HG03064 (cell line): Measurements from ENCODE around the gene OR2V1.
"Not testable (repeated sequence)": the region's sequence is repeated elsewhere in the genome, so short reads cannot be mapped to it uniquely, and the experiment has no call there.

Experiments
- ATAC-seq: cut with Tn5 transposase; IDR thresholded peaks from one replicate; pipeline ENCODE4 v1.9.1; 2021; ENCODE audit warnings: low read depth; ENCODE audit not compliant: unreplicated experiment

OR2V1 gene

DNA sequence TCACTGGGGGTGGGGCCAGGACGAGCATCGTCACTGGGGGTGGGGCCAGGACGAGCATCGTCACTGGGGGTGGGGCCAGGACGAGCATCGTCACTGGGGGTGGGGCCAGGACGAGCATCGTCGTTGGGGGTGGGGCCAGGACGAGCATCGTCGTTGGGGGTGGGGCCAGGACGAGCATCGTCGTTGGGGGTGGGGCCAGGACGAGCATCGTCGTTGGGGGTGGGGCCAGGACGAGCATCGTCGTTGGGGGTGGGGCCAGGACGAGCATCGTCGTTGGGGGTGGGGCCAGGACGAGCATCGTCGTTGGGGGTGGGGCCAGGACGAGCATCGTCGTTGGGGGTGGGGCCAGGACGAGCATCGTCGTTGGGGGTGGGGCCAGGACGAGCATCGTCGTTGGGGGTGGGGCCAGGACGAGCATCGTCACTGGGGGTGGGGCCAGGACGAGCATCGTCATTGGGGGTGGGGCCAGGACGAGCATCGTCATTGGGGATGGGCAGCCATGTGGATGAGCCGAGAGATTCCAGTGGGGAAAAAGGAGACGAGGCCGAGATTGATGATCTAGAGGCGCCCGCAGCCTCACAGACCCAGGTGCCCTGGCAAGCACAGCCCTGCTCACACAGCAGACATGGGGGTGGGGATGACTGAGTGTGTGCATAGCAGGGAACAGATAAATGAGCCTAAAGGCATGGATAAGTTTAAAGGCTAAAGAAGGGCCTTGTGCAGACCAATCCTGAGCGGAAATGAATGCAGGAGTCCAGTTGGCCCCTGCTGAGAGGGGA is 30.0 kb upstream of the OR2V1 start:
- not testable (repeated sequence) for ATAC-seq

GRCh38 chr5:181160152-181160754 is 29.3 kb upstream of the OR2V1 start:
- ATAC-seq = no peak

DNA sequence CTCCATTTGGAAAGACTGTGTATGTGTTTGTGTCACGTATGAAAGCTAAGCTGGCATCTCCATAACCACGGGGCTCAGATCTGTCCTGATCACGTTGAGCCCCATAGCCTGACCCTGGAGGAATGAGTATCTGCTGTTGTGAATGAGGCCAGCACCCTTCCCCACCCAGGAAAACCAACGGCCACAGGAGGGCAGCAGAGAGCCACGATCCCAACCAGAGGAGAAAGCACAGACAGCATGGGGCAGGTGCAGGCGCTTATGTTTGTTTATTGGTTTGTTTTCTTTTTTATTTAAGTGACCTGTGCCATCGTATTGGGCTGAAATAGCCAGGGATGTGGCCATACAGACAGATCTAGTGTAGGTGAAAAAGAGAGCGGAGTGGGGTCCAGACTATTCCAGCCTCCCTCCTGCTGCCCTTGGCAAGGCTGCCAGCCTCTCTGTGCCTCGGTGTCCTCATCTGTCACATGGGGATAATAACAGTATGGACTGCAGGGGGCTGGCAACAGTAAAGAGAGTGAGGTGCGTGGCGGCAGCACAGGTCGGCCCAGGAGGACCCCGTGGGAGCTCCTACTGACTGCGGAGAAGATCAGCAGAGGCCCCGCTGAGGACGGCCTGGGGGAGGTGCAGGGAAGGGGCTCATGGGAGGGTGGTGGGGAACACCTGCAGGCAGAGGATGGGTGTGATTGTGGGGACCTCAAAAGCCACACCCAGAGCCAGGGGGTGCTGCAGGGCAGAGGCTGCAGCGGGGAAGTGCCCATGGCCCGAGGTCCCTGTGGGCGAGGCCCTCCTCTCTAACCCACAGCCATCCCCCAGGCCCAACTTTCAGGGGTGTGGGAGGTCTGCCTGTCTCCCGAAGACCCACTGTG is 28.6 kb upstream of the OR2V1 start:
- peak; percentile 83 for ATAC-seq

- ATAC-seq = no peak
Measured at GRCh38 chr5:181158869-181159268, 27.9 kb upstream of the OR2V1 start.

GRCh38 chr5:181156758-181157157 is 25.8 kb upstream of the OR2V1 start:
- ATAC-seq = no peak

DNA sequence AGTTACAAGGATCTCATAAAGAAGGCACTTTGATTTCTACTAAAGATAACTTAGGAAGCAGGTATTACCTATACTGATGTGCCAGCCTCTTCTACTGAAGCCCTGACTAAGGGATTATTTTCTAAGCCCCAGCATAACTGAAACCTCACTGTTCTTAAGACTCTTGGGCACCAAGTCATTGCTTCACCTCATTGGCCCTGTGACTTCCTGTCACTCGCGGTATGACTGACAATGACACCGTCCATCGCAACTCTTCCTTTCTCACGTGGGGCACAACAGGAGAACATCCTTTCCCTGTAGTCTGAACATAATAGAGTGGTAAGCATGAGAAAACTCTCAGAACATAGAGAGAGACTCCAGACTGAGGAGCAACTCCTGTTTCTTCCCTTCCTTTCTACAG is 22.8 kb upstream of the OR2V1 start:
- no peak for ATAC-seq

DNA sequence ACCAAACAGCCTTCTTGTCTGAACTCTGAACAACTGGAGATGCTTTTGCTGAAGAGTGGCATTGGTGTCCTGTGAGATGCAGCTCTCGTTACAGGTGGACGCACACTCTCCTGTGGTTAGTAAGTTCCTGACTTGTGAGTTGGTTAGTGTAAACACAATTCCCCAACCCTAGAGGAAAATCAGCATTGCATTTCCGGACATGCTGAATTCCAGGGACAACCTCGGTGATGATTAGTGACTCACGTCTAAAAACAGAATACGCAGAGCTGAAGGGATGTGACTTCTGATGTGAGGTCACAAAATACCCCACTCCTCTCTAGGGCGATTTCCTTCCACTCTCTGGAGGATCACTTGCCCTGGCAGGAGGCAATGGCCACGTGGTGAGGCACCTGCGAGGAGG is 21.4 kb upstream of the OR2V1 start:
- no peak for ATAC-seq

DNA sequence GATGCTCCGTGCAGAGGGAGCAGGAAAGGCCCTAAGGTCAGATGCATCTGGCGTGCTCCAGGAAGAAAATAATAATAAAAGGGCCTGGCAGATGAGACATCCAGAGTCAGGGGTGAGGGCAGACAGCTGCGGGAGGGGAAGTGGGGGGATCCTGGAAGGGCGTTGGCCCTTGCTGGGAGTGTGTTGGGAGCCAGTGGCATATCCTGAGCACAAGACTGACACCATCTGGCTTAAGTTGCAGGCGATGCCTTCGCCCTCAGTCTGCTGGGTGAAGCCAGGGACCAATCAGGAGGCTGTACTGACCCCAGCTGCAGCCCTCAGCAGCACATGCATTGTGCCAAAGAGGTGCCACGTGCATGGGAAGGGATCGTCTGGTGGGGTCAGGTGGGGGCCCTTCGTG is 20.2 kb upstream of the OR2V1 start:
- ATAC-seq = no peak

GRCh38 chr5:181149806-181150733 is 19.1 kb upstream of the OR2V1 start:
- ATAC-seq = no peak

GRCh38 chr5:181149355-181149754 is 18.4 kb upstream of the OR2V1 start:
- no peak for ATAC-seq

DNA sequence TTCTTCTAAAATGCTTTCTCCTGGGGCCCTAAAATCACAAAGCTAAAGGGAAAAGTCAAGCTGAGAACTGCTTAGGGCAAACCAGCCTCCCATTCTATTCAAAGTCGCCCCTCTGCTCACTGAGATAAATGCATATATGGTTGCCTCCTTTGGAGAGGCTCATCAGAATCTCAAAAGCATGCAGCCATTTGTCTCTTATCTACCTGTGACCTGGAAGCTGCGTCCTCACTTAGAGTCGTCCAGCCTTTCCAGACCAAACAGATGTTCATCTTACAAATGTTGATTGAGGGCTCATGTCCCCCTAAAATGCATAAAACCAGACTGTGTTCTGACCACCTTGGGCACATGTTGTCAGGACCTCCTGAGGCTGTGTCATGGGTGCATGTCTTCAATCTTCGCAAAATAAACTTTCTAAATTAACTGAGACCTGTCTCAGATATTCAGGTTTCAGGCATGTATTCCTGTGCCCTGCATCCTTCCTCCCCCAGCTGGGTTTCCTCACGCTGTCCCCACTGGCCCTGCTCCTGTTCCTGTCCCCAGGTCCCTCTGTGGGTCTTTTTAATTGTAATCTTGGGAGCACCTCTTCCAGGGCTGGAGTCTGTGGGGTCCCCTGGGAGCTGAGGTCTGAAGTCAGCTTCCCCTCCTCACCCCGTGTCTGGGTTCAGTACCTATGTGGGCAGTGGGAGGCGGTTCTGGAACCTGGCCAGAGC is 16.1 kb upstream of the OR2V1 start, which contains the start of gene OR2V2:
Gene OR2V2 (plus strand): TSS at position 660 of the 710 bp plus-strand sequence. CDS start 7,357 bp downstream, outside the sequence.
- ATAC-seq = not testable (repeated sequence)

GRCh38 chr5:181145133-181145532 is 14.2 kb upstream of the OR2V1 start:
- ATAC-seq = no peak

DNA sequence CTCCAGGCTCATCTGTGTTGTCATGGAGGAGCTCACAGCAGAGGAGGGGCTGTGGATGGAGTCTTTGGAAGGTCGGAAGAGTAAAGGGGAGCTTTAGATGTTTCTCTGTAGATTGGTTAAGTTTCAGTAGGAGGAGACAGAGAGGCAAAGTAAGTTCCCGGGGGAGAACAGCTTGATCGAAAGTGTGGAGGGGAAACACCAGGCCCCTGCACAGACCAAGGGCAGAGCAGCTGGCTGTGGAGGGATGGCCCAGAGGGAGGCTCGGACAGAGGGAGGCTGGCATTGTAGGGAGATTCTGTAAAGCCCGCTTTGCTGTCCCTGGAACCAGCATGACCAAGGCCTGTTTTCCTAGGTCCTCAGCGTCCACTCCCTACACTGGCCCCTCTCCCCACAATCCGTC is 11.1 kb upstream of the OR2V1 start:
- no peak for ATAC-seq

DNA sequence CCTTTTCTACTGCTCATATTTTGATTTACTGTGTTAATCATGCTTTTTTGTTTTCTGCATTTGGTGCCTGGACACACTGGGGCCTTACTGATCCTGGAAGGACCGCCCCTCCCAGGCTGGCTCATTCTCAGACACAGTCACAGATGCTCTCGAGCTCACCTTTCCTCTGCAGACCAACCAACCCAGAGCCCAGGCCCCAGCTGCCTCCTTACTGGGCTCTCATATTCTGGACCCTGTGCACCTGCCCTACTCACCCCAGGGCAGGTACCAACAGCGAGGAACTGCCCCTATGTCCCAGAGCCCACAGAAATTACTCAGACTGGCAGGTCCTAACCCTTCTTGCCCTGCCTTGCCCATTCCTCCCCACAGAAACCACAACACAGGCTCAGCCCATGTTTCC is 9.8 kb upstream of the OR2V1 start:
- ATAC-seq = no peak

GRCh38 chr5:181138258-181138657 is 7.3 kb upstream of the OR2V1 start:
- no peak for ATAC-seq

GRCh38 chr5:181136361-181136955 is 5.5 kb upstream of the OR2V1 start:
- no peak for ATAC-seq

DNA sequence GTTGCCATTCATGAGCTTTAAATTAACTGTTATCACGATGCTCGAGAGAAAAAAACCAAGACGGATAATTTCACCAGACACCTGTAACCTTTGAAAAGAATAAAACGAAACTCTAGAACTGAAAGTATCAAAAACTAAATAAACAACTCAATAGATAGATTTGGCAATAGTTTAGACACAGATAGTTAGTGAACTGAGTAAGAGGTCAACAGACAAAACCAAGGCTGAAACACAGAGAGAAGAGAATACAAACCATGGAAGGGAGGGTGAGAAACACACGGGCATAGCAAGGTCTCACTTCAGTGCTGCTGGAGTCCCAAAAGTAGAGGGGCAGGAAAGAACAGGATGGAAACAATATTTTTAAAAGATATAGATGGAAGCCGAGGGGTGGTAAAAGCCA is 3.3 kb upstream of the OR2V1 start:
- ATAC-seq = no peak

GRCh38 chr5:181133610-181134231 is 2.8 kb upstream of the OR2V1 start:
- no peak for ATAC-seq

DNA sequence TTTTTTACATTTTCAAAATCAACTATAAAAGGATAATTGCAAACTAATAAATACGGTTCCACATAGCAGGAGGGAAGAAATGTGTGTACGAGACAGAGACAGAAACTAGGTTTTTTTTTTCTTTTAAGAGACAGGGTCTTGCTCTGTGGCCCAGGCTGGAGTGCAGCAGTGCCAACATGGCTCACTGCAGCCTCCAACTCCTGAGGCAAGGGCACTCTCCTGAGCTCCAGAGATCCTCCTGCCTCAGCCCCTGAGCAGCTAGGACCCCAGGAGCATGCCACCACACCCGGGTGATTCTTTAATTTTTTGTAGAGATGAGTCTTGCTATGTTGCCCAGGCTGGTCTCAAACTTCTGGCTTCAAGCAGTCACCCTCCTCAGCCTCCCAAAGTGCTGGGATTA is 2.1 kb upstream of the OR2V1 start:
- ATAC-seq = no peak
